A673 (cell line): ENCODE data around the gene SKP2.

Experiments
- EZH2 ChIP-seq: fragments of 200-600 bp; sonication (generic); IDR thresholded peaks from 2 replicates; pipeline ENCODE4 v1.6.1; 2017; ENCODE audit warnings: borderline replicate concordance, low read depth, mild to moderate bottlenecking, mixed read lengths, antibody characterized with exemption, low read length; ENCODE audit not compliant: poor library complexity, severe bottlenecking
- TF ChIP-seq, protein P1 (sequence below): fragments of 300-800, 200-600 bp; sonication (generic); conservative IDR thresholded peaks from 2 replicates; pipeline ENCODE4 v1.5.1; 2017; ENCODE audit warnings: low read depth, mild to moderate bottlenecking, antibody characterized with exemption, low read length, moderate library complexity, mixed read lengths

GRCh38 chr5:36125868-36126267 lies 26.0 kb upstream of the SKP2 start:
- TF ChIP-seq, protein P1, sequence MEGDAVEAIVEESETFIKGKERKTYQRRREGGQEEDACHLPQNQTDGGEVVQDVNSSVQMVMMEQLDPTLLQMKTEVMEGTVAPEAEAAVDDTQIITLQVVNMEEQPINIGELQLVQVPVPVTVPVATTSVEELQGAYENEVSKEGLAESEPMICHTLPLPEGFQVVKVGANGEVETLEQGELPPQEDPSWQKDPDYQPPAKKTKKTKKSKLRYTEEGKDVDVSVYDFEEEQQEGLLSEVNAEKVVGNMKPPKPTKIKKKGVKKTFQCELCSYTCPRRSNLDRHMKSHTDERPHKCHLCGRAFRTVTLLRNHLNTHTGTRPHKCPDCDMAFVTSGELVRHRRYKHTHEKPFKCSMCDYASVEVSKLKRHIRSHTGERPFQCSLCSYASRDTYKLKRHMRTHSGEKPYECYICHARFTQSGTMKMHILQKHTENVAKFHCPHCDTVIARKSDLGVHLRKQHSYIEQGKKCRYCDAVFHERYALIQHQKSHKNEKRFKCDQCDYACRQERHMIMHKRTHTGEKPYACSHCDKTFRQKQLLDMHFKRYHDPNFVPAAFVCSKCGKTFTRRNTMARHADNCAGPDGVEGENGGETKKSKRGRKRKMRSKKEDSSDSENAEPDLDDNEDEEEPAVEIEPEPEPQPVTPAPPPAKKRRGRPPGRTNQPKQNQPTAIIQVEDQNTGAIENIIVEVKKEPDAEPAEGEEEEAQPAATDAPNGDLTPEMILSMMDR = no peak
- no peak for TF ChIP-seq EZH2
